SK-N-MC (cell line): ENCODE measurements around the gene SSR3.

Source experiments
- EZH2 ChIP-seq: fragments of 200-600 bp; sonication (generic); IDR thresholded peaks from one replicate; pipeline ENCODE4 v1.6.1; 2017; ENCODE audit warnings: antibody characterized with exemption
- POLR2AphosphoS5 ChIP-seq: IDR thresholded peaks from 2 replicates; pipeline ENCODE4 v1.6.1; 2012; ENCODE audit warnings: mild to moderate bottlenecking, low read depth, low read length, borderline replicate concordance

- no peak for TF ChIP-seq EZH2
- TF ChIP-seq POLR2AphosphoS5 = no peak
These were observed 6.6 kb upstream of the SSR3 start for GRCh38 chr3:156561533-156561932.
